Natural killer cell treated with Interleukin-12 subunit alpha and Interleukin-12 subunit beta and Interleukin-15 and Interleukin-18, amount 100 ng/mL, for 72 hours (primary cell): Measurements from ENCODE around the gene HDAC2. TPM values are rescaled to one million over a fixed set of nuclear protein-coding genes. Genes with fewer than 3 reads are reported as not detected.
"Not testable (repeated sequence)": the region's sequence is repeated elsewhere in the genome, so short reads cannot be mapped to it uniquely, and the experiment has no call there.

ENCODE experiments used
- ATAC-seq, 2 donors: fragments of 150-1000 bp; cut with Tn5 transposase in 1 of 2; sonication (Bioruptor Pico), chemical (Tn5 transposase) in 1 of 2; 2 replicates each; pipeline ENCODE4 v1.10.0; 2021
- DNase-seq: peaks from one replicate; pipeline ENCODE4 v3.0.0; 2022; ENCODE audit warnings: low spot score
- H3K27ac Mint-ChIP-seq, 2 donors: 1 replicate in 1 of 2; 2 replicates in 1 of 2; pipeline ENCODE4 v1.8.0; 2022; ENCODE audit warnings: mixed read lengths in 2 of 2, mild to moderate bottlenecking in 1 of 2, moderate library complexity in 1 of 2
- H3K27me3 Mint-ChIP-seq, 2 donors: 1 replicate in 1 of 2; 2 replicates in 1 of 2; pipeline ENCODE4 v1.8.0; 2022; ENCODE audit warnings: mixed read lengths in 2 of 2
- H3K36me3 Mint-ChIP-seq: one replicate; pipeline ENCODE4 v1.8.0; 2022; ENCODE audit warnings: mixed read lengths
- H3K4me1 Mint-ChIP-seq, 2 donors: 1 replicate in 1 of 2; 2 replicates in 1 of 2; pipeline ENCODE4 v1.8.0; 2022; ENCODE audit warnings: low read depth in 2 of 2, mixed read lengths in 2 of 2, mild to moderate bottlenecking in 1 of 2
- H3K4me3 Mint-ChIP-seq: one replicate; pipeline ENCODE4 v1.8.0; 2022; ENCODE audit warnings: mixed read lengths
- H3K9me3 Mint-ChIP-seq: 2 replicates; pipeline ENCODE4 v1.8.0; 2022; ENCODE audit warnings: mixed read lengths
- total RNA-seq, 2 donors: library from RNA; stranded (reverse); gene quantifications; one replicate each; pipeline ENCODE4 v1.2.3, GENCODE V29; 2022

Gene HDAC2
- total RNA-seq, 2 donors from 2014 or later = 60.8 to 72.2 TPM

DNA sequence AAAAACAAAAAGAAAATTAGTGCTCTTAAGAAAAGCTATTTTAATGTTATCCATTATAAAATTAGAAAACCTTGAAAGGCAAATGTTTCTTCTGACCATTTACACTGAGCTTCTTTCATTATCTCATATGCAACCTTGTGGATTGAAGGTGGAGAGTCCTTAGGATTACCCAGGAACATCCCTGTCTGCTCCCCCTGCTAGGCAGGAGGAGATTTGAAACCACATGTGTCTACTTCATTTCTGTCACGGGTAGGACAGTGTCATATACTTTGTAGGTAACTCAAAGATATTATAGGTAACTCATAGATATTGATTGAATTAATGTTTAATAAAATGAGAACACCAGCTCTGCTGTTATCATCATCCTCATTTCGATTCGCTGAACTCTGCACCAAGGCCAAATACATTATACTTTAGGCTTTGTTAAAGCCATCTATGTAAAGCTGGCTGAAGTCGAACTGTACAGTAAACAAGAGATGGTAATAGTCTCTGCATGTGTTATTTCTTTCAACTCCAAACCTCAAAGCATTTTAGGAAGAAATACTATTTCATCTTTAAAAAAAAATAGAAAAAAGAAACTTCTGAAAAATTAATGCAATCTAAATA lies 49.5 kb downstream of the HDAC2 start:
- no peaks in the 10 kb centered on the region for H3K9me3 Mint-ChIP-seq
- H3K4me3 Mint-ChIP-seq = no peak overlapping the region
- peaks cover 8 to 13% of the 10 kb centered on the region in 2 donors for H3K4me1 Mint-ChIP-seq
- no peaks in the 10 kb centered on the region for H3K36me3 Mint-ChIP-seq
- ATAC-seq (no peak), DNase-seq (no peak)
- peak overlapping the region; percentile 7 to 29 for H3K27ac Mint-ChIP-seq
- H3K27me3 Mint-ChIP-seq = no peaks in the 10 kb centered on the region

DNA sequence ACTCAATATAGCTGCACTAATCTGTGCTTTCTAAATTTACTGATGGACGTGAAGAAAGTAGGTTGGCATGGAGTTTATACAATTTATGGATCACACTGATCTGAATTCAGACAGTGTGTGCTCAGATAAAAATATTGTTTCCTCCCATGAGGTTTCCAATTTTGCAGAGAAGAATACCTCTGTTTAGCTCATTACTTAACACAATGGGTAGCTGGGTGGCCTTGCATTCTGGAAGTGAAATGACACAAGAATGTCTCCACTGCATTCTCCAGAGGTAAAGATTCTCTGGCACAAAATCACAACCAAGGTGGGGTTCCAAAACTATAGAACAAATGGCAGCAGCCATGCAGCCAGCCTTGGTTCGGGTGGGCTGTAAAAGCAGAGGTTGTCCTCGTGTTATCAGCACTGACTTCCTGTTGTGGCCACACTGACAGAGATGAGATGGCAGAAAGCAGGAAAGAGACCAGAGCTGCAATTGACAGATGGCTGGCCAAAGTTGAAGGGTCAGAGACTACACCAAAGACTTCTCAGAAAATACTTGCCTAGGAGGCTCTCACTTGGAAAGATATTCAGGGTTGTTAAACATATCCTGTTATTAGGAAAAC lies 50.2 kb downstream of the HDAC2 start:
- ATAC-seq = peak; percentile 68 to 70
- Mint-ChIP-seq H3K27ac (peak overlapping the region; percentile 7 to 29), H3K4me3 (peak overlapping the region; percentile 24), H3K9me3 (no peaks in the 10 kb centered on the region), H3K36me3 (no peaks in the 10 kb centered on the region), H3K27me3 (no peaks in the 10 kb centered on the region), H3K4me1 (peaks cover 8 to 13% of the 10 kb centered on the region in 2 donors)
- no peak for DNase-seq

DNA sequence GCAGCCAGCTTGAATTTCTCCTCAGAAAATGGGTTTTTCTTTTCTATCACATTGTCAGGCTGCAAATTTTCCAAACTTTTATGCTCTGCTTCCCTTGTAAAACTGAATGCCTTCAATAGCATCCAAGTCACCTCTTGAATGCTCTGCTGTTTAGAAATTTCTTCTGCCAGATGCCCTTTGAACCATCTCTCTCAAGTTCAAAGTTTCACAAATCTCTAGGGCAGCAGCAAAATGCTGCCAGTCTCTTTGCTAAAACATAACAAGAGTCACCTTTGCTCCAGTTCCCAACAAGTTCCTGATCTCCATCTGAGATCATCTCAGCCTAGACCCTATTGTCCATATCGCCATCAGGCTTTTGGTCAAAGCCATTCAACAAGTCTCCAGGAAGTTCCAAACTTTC lies 60.7 kb downstream of the HDAC2 start:
- H3K9me3 Mint-ChIP-seq, DNase-seq, H3K27ac Mint-ChIP-seq, H3K36me3 Mint-ChIP-seq, H3K4me3 Mint-ChIP-seq, ATAC-seq, H3K4me1 Mint-ChIP-seq, H3K27me3 Mint-ChIP-seq: not testable (repeated sequence)

DNA sequence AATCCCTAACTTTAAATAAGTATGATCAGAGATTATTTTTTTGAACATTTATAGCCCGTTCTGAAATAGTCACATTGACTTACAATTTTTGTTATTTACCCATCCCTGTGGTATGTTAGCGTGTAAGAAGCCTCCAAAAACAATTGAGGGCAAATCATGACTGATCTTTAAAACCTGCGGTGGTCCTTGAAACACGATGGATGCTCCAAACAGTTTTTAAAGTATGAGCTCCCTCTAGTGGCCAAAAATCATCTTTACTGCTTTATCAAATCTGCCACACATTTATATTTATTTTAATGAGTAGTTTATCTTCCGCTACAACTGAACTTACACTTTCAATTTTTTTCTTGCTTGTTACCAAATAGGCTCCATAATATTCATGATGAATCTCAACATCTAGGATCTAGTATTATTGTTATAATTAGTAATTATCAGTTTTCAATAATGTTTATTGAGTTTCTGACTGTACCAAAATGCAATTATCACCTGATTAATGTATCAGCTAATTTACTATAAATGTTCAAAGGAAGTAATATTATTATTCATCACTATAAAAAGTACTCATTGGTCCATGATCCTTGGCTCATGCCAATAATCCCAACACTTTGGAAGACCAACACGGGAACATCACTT lies 61.6 kb downstream of the HDAC2 start:
- H3K27ac Mint-ChIP-seq = no peak overlapping the region
- DNase-seq (no peak), ATAC-seq (no peak)
- no peaks in the 10 kb centered on the region for H3K36me3 Mint-ChIP-seq
- H3K4me3 Mint-ChIP-seq = no peak overlapping the region
- no peaks in the 10 kb centered on the region for H3K9me3 Mint-ChIP-seq
- no peaks in the 10 kb centered on the region for H3K4me1 Mint-ChIP-seq
- H3K27me3 Mint-ChIP-seq = peaks cover 6 to 7% of the 10 kb centered on the region in 2 donors

DNA sequence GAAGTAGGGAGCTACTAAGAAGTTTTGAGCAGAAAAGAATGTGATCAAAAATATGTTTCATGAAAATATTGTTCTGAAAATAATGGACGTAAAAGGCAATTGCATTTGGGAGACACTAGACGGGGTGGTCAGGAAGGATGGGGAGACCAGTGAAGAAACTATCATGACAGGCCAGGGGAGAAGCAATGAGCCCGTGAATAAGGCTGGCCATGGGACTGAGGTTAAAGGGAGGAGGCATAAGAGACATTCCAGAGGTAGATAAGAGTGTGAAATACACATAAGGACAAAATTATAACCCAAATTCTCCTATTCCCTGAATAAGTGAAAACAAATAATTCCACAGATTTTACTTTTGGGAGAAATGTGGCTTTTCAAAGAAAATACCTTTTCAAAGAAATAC lies 62.1 kb downstream of the HDAC2 start:
- H3K27me3 Mint-ChIP-seq = peaks cover 6 to 7% of the 10 kb centered on the region in 2 donors
- no peaks in the 10 kb centered on the region for H3K9me3 Mint-ChIP-seq
- DNase-seq (no peak), ATAC-seq (no peak)
- no peak overlapping the region for H3K27ac Mint-ChIP-seq
- no peak overlapping the region for H3K4me3 Mint-ChIP-seq
- no peaks in the 10 kb centered on the region for H3K4me1 Mint-ChIP-seq
- no peaks in the 10 kb centered on the region for H3K36me3 Mint-ChIP-seq

DNA sequence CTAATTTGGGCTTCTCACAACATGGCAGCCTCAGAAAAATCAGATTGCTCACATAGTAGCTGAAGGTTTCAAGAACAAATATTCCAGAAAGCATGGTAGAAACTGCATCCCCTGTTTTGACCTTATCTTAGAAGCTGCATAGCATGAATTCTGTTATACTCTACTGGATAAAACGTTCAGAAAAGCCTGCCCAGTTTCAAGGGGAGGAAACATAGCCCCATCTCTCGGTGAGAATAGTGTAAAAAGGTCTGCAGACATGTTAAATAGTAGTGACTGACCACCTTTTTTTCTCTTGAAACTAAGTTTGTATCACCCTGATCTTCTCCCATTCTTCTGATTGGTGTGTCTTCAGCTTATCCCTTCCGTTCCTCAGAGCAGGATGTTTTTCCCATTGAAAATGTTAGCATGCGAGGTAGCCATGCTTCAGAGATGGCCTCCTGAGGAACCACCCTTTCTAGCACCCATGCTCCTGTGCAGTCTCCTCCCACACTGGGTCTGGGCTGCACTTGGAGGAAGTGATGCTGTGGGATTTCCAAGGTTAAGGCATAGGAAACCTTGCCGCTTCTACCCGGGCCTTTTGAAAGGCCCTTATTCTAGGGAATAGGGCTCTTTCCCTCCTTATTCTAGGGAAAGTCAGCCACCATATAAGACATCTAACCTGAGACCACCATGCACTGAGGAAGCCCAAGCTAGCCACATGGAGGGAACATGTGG lies 63.7 kb downstream of the HDAC2 start:
- no peaks in the 10 kb centered on the region for H3K9me3 Mint-ChIP-seq
- no peaks in the 10 kb centered on the region for H3K36me3 Mint-ChIP-seq
- no peak overlapping the region for H3K27ac Mint-ChIP-seq
- H3K27me3 Mint-ChIP-seq = peaks cover 6 to 7% of the 10 kb centered on the region in 2 donors
- no peak for ATAC-seq
- no peaks in the 10 kb centered on the region for H3K4me1 Mint-ChIP-seq
- DNase-seq = no peak
- H3K4me3 Mint-ChIP-seq = no peak overlapping the region

DNA sequence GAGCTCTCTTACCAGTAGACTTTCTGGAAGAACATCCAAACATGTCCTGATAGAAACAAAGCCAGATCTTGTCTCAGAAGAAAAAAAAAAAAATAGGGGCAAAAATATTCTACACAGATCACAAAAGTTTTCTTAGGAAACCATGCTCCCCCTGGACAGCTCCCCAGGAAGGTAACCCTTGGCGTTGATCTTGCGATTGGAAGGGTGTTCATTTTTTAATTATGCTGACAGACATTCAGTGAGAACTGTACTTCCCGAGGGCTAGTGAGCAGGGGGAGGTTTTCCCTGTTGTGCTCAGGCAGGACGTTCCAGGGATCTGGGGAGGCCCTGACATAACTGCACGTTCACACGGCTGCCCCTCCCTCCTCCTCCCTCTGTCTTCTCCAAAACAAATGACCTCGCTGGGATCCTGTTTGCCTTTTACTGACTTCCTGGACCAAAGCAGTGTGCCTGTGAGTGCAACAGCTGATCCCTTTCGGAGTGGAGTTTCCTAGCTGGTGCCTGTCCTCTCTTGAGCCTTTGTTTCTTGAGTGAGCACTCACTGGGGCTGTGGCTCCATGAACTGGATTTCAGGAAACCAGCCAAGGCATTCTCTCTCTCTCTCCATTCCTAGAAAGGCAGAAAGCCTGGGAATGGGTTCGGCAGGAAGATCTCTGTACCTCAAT lies 67.2 kb downstream of the HDAC2 start:
- ATAC-seq (no peak), DNase-seq (no peak)
- Mint-ChIP-seq H3K4me1 (no peaks in the 10 kb centered on the region), H3K27ac (no peak overlapping the region), H3K4me3 (no peak overlapping the region), H3K36me3 (no peaks in the 10 kb centered on the region), H3K27me3 (peaks cover 10 to 28% of the 10 kb centered on the region in 2 donors), H3K9me3 (no peaks in the 10 kb centered on the region)

DNA sequence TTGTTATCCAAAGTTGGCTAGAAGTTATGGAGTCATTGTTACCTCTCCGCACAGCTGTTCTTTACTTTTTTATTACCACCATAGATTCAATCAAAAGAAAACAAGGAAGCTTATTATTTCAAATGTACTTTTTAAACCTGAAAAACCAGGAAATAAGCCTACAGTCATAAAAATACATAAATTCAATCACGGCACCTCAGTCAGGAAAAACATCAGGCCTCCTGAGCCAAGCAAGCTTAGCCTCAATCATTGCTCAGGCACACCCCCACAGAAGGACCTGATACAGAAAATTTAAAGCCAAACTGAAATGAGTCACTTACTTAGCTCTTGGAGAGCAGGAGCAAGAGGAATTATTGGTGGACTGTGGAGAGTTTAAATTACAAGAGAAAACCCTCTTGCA lies 69.5 kb downstream of the HDAC2 start:
- no peak for ATAC-seq
- Mint-ChIP-seq H3K27me3 (peaks cover 7 to 28% of the 10 kb centered on the region in 2 donors), H3K36me3 (no peaks in the 10 kb centered on the region)

DNA sequence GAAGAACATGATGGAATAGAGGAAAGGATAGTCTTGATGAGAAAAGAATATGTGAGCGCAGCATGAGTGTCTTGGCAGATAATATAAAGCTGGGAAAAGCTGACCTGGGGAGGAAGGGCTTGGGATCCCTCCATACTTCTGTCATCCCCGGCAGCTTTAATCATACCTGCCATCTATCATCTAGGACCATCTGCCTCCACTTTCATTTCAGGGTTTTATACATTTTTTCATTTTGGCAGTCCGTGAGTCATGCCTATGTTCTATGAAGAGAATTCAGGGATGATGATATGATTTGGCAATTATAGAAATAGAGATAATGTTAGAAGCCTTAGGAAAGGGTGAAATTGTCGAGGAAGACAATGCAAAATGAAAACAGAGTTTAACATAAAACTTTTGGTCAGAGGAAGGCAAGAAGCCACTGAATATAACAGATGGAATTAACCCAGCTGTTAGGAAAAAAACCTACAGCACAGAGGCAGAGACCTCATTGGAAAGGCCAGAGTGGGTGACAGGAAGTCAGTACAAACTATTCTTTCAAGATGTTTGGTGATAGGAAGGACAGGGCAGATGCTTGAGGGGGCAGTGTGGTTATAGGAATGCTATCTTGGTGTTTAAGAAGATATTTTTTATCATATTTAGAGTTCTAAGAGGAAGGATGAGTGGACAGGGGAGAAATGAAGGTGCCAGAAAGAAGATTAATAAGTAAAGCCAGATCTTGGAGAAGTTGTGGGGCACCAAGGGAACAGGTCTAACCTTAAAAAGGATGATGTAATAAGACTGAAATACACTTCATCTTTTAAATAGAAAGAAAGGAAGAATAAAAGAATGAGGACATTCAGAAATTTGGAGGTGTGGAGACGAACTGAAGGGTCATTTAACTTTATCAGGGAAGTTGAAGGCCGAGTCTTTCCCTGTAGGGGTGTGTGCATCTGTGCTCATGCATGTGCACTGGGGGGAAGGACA lies 76.0 kb downstream of the HDAC2 start:
- H3K27ac Mint-ChIP-seq = no peak overlapping the region
- H3K4me1 Mint-ChIP-seq = no peaks in the 10 kb centered on the region
- H3K9me3 Mint-ChIP-seq = no peaks in the 10 kb centered on the region
- H3K36me3 Mint-ChIP-seq = no peaks in the 10 kb centered on the region
- no peak overlapping the region for H3K4me3 Mint-ChIP-seq
- ATAC-seq = no peak
- no peak for DNase-seq
- H3K27me3 Mint-ChIP-seq = peaks cover 18 to 45% of the 10 kb centered on the region in 2 donors

More for the DNA sequence above, 69.5 kb downstream of the HDAC2 start:
- H3K27ac Mint-ChIP-seq = no peak overlapping the region
- H3K4me3 Mint-ChIP-seq = no peak overlapping the region
- H3K4me1 Mint-ChIP-seq = no peaks in the 10 kb centered on the region
- no peaks in the 10 kb centered on the region for H3K9me3 Mint-ChIP-seq
- DNase-seq = no peak

DNA sequence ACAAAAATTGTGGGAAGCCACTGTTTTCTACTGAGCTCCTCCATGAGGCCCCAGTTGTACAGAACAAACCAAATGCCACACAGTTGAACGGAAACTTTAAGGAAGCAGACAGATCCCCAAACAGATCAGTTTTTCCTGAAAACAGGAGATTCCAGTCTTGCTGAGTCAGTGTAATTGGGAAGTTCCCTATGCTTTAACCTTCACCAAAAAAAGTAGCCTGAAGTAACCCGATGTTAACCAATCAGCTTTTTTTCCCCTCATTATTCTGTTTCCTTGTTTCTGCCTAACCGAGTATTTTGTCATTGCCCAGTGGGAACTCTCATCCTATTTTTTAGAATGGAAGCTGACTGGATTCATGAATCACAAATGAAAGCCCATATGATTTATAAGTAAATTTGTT lies 77.1 kb downstream of the HDAC2 start:
- Mint-ChIP-seq H3K36me3 (no peaks in the 10 kb centered on the region), H3K27me3 (peaks cover 16 to 34% of the 10 kb centered on the region in 2 donors), H3K4me1 (no peaks in the 10 kb centered on the region), H3K4me3 (no peak overlapping the region), H3K9me3 (no peaks in the 10 kb centered on the region), H3K27ac (no peak overlapping the region)
- DNase-seq (no peak), ATAC-seq (no peak)

DNA sequence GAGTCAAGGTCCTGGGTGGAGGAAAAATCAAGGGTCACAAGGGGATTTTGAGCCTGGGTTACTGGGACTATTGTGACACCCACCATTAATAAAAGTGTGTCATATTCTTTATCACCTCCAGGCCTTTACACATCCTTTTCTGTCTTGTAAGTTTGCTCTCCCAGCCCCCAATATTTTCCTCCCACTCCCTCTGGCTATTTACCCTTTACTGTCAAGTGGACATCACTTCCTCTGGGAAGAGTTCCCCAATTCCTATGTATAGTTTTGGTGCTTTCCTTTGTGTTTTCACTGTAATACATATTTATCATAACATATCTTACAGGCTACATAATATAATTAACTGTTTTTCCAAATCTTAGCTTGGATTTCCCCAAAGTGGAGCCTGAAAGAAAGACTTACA lies 77.5 kb downstream of the HDAC2 start:
- H3K9me3 Mint-ChIP-seq = no peaks in the 10 kb centered on the region
- H3K27ac Mint-ChIP-seq = no peak overlapping the region
- H3K4me1 Mint-ChIP-seq = no peaks in the 10 kb centered on the region
- DNase-seq (no peak), ATAC-seq (no peak)
- H3K27me3 Mint-ChIP-seq = peaks cover 16 to 34% of the 10 kb centered on the region in 2 donors
- no peak overlapping the region for H3K4me3 Mint-ChIP-seq
- H3K36me3 Mint-ChIP-seq = no peaks in the 10 kb centered on the region

DNA sequence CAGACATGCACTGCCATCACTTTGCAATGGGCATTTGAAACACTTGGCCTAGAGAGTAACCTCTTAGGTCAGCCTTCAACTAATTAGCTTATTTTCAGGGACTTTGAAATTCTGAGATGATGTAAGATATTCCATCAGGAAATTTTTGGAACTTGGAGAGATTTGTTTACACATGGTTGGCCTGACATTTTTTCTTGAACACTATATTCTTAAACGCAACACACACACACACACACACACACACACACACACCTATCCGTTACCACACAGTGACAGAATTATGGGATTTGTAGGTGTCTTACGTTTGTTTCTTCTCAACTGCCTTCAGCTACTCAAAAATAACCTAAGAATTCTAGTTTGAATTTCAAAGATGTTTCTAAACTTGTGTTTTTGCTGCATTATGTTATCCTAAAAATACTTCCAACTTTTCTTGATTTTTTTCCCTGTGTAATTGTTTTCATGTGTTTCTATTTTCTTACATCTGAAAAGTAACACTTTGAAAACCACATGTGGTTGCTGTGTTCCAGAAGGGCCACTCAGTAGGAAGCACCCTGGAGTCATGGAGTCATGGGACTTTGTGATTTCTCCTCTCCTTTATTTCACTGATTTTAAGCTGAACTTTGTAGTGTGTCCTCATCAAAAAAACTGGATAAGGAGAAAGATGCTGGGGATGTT lies 81.9 kb downstream of the HDAC2 start:
- Mint-ChIP-seq H3K9me3 (no peaks in the 10 kb centered on the region), H3K4me3 (no peak overlapping the region), H3K27ac (no peak overlapping the region), H3K4me1 (no peaks in the 10 kb centered on the region), H3K36me3 (no peaks in the 10 kb centered on the region), H3K27me3 (peaks cover 13 to 31% of the 10 kb centered on the region in 2 donors)
- ATAC-seq = no peak
- no peak for DNase-seq
